ENCODE results near the gene GPR37.

Gene GPR37

GRCh38 chr7:124779620-124780019, 14.0 kb upstream of the GPR37 start:
- DNase-seq = no peak

GRCh38 chr7:124779194-124779593, 13.6 kb upstream of the GPR37 start:
- DNase-seq = no peak

- DNase-seq = no peak
Observed at GRCh38 chr7:124777268-124777667, 11.7 kb upstream of the GPR37 start.

- DNase-seq = no peak
Observed at GRCh38 chr7:124776153-124776552, 10.6 kb upstream of the GPR37 start.

GRCh38 chr7:124775422-124775821, 9.8 kb upstream of the GPR37 start:
- no peak for DNase-seq

- no peak for DNase-seq
Observed at GRCh38 chr7:124773938-124774337, 8.3 kb upstream of the GPR37 start.

GRCh38 chr7:124773339-124773738, 7.7 kb upstream of the GPR37 start:
- DNase-seq = no peak

- no peak for DNase-seq
Observed at GRCh38 chr7:124769136-124769535, 3.5 kb upstream of the GPR37 start.

GRCh38 chr7:124768525-124768924, 2.9 kb upstream of the GPR37 start:
- no peak for DNase-seq

- DNase-seq = no peak
Observed at GRCh38 chr7:124764847-124765400, 668 bp downstream of the GPR37 start.

GRCh38 chr7:124764051-124764846, 1.3 kb downstream of the GPR37 start:
- DNase-seq = no peak

GRCh38 chr7:124762611-124763143, 2.9 kb downstream of the GPR37 start:
- no peak for DNase-seq

- DNase-seq = no peak
Observed at GRCh38 chr7:124761164-124761715, 4.4 kb downstream of the GPR37 start.

- DNase-seq = no peak
Observed at GRCh38 chr7:124758327-124758726, 7.3 kb downstream of the GPR37 start.

- no peak for DNase-seq
Observed at GRCh38 chr7:124754576-124755268, 10.9 kb downstream of the GPR37 start.

- no peak for DNase-seq
Observed at GRCh38 chr7:124752310-124752709, 13.3 kb downstream of the GPR37 start.

GRCh38 chr7:124751027-124751426, 14.6 kb downstream of the GPR37 start:
- no peak for DNase-seq

GRCh38 chr7:124747072-124747471, 18.5 kb downstream of the GPR37 start:
- DNase-seq = no peak

GRCh38 chr7:124738639-124739038, 27.0 kb downstream of the GPR37 start:
- no peak for DNase-seq

- no peak for DNase-seq
Observed at GRCh38 chr7:124737760-124738300, 27.8 kb downstream of the GPR37 start.

GRCh38 chr7:124728610-124729009, 37.0 kb downstream of the GPR37 start:
- no peak for DNase-seq

- DNase-seq = no peak
Observed at GRCh38 chr7:124724507-124725192, 40.9 kb downstream of the GPR37 start.

- no peak for DNase-seq
Observed at GRCh38 chr7:124724079-124724478, 41.5 kb downstream of the GPR37 start.
